ENCODE data around the gene TJAP1.
"Not testable (repeated sequence)": the region's sequence is repeated elsewhere in the genome, so short reads cannot be mapped to it uniquely, and the experiment has no call there.

TJAP1 gene

DNA sequence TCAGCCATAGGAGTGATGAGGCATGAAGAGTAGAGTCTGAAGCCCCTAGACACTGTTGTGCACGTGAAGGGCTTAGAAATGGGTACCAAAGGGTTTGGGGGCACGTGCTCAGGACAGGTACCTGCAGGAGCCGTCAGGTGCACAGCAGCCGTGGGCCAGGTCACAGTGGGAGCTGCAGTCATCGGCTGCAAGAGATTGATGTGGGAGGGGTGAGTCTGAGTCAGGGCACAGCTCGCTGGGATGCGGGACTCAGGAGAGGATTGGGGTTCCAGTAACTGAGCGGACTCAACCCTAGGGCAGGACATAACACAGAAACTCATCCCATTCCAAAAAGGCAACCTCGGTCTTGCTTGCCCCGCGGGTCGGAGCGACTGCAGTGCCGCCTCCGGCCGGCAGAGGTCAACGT is 23.1 kb upstream of the TJAP1 start:
- DNase-seq = no peak

DNA sequence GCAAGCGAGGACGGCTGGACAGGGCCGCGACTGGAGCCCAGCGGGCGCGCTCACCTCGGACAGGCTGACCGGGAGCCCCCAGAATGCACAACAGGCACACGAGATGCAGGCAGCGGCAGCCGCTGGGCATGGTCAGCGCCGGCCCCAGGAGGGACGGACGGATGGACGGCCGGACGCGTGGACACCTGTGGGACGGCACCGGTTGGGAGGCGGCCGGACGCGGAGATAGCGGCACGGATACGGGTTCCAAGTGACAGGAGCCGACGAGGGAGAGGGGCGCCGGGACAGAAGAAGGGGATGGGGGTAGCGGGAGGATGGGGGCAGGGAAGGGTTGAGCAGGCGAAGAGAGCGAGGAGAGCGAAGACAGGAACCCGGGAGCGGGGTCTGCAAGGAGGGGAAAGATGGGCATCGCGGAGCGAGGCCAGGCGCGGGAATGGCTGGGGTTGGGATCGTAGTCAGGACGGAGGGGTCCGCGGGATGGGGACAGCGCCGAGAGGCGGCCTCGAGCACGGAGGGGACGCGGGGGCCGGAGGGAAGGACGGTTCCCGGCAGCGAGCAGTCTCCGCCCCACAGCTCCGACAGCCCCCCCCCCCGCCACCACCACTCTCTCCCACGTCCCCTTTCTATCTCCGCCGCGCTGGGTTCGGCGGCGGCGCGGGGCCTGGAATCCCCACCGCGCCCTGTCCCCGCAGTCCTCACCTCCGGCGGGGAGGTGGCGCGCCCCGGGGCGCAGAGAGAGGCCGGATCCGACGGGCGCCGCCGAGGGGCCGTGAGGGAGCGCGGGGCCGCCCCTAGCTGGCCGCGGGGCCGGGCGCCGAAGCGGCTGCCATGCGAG is 22.5 kb upstream of the TJAP1 start:
- peak; percentile 62 for DNase-seq

DNA sequence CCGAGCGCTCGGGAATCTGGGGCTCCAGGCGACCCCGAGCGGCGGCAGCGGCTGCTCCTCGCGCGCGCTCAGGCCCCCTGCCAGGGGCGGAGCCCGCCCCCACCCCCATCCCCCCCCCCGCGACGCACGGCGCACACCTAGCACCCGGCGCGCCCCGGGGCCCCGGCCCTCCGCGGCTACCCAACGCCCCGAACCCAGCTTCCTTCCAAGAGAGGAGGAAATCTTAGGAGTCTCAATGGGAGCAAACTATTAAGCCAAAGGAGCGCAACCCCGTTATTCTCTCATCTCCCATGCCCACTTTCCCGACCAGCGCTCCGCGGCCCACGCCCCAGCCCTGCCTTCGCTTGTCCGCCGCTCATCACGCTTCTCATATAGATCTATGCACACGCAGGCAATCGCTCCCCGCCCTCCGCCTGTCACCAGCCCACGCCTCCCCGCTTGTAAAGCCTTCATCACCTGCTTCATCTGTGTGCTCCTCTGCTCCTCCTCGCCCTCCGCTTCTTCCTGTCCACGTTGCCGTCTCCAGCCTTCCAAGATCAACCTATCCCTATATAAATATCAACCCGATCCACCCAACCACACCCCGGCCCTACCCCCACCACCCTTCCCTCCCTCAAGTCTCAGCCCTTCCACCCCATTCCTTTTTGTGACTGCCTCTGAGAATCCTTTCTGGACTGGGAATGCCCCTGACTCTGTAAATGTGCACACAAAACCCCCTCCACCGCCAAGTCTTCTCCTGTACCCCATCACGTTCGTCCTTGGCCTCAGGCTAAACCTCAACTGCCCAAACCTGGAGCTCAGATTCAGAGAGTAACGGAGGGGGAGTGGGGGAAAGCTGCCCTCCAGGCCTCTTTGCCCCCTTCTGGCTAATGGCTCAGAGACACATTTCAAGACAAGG is 21.6 kb upstream of the TJAP1 start, which contains the start of gene DLK2:
DLK2 (minus strand) TSS at position 18 of the 898 bp plus-strand sequence. CDS start 723 bp downstream, outside the sequence.
- DNase-seq = no peak

DNA sequence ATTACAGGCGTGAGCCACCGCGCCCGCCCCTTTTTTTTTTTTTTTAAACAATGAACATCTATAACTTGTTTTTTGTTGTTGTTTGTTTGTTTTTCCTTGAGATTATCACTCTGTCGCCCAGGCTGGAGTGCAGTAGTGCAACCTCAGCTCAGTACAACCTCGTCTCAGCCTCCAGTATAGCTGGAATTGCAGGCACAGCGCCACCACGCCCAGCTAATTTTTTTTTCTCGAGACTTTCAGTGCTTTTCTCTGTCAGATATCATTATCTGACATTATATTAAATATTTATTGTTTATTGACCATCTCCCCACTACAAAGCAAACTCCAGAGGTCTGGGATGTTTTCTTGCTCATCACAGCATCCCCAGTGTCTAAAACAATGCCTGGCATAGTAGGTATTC is 19.7 kb upstream of the TJAP1 start:
- no peak for DNase-seq

DNA sequence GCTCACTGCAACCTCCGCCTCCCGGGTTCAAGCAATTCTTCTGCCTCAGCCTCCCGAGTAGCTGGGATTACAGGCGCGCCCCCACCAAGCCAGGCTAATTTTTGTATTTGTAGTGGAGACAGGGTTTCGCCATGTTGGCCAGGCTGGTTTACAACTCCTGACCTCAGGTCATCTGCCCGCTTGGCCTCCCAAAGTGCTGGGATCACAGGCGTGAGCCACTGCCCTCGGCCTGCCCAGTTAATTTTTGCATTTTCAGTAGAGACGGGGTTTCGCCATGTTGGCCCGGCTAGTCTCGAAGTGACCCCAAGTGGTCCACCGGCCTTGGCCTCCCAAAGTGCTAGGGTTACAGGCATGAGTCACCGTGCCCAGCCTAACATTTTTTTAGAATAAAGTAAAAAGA is 19.2 kb upstream of the TJAP1 start:
- not testable (repeated sequence) for DNase-seq

DNA sequence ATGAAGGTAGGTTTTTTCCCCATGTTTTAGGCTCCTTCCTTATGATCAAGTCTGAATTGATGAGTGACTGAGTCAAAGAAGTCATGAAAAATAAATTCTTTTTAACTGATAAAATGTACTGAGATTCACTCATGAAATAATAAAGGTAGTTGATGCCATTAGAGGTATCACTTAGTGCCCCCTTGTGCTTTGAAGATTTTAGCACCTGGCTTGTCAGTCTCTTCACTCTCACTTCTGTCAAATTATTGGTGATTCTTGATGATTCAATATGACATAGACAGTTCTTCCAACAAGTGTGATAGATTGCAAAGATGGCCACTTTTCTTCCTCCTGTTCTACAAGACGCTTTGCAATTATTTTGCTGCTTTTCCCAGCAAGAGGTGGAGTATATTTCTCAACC is 17.8 kb upstream of the TJAP1 start:
- DNase-seq = no peak

DNA sequence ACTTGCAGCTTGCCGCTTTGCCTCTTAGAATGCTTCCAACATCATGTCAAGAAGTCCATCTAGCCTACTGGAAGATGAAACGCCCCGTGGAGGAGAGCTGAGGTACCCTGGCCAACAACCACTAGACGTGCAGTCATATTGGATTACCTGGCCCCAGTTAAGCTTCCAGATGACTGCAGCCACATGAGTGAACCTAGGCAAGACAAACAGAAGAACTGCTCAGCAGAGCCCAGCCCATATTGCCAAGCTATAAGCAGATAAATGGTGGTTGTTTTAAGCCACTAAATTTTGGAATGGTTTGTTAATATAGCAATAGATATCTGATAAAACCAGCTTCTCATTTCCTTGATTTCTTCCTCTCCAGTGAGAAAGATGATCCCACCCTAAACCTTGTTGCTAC is 17.3 kb upstream of the TJAP1 start:
- no peak for DNase-seq

DNA sequence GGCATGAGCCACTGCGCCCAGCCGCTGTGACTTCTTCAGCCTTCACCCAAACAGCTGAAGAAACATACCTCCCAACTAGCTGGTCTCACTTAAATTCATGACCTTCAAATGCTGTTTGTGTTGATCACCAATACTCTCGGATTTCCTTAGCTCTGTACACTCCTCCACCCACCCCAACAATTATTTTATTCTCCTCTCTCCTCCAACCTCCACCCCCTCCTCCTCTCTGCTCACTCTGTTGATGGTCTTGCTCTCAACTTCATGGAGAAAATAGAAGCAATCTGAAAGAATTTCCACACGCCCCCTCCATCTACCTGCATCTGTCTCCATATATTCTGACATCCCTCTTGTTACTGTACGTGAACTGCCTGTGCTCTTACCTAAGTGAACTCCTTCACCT is 15.4 kb upstream of the TJAP1 start:
- DNase-seq = no peak

DNA sequence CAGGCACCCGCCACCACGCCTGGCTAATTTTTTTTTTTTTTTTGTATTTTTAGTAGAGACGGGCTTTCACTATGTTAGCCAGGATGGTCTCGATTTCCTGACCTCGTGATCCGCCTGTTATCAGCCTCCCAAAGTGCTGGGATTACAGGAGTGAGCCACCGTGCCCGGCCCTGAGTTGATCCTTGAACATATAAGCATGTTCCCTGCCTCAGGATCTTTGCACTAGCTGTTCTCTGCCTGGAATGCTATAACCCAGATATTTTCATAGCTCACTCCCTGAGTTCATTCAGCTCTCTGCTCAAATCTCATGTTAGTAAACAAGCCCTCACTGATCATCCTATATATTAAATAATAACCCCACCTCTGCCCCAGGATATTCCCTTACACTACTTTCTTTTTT is 13.0 kb upstream of the TJAP1 start:
- no peak for DNase-seq

DNA sequence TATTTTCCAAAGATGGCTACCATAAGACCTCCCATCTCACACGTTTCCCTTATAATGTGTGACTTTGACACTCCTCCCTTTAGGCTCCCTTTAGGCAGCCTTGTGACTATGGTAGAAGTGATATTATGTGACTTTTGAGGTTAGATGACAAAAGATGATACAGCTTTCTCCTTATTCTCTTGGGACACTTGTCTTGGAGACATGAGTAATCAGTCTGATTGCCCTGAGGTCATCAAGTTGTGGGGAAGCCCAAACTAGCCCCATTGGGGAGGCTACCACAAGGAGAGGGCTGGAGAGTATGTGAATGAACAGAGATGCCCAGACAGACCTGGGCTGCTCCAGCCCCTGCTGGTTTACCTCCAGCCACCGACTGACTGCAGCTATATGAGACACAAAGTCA is 11.4 kb upstream of the TJAP1 start:
- DNase-seq = no peak

DNA sequence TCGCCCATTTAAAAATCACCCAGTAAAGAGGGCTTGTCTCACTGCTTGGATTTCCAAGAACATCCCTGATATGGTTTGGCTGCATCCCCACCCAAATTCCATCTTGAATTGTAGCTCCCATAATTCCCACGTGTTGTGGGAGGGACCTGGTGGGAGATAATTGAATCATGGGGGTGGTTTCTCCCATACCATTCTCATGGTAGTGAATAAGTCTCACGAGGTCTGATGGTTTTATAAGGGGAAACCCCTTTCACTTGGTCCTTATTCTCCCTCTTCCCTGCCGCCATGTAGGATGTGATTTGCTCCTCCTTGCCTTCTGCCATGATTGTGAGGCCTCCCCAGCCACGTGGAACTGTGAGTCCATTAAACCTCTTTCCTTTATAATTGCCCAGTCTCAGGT is 10.1 kb upstream of the TJAP1 start:
- DNase-seq = not testable (repeated sequence)

DNA sequence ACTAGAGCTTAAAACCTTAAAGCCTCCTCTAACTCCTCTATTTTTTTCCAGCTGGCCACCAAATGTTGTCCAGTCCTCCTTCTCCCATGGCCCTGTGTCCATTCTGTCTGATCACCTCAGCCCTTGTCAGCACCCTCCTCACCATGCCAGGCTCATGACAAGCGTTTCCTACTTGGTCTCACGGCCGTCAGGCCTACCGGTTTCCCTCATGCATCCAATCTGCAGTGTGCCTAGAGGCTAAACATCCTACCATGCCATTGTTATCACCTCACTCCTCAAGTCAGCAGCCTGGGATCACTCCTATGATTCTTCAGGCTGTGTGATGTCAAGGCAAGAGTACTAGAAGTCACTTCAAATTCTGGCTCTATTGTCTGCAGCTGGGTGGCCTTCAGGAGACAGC is 9.6 kb upstream of the TJAP1 start:
- no peak for DNase-seq

DNA sequence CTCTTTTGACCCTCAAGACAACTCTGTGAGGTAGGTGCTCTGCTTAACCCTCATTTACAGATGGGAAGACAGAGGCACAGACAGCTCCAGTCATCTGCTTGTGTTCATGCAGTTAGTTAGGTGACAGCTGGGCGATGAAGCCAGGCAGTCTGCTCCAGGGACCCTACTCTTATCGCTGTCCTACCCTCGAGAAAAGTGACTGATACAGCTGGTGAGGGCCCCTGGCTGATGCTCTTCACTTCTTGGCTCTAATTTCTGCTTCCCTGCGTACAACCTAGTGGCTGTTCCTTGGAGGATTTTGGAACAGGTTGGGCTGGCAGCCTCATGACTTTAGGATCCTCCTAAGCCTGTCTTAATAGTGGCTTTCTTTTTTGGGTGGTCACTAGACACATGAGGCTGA is 9.1 kb upstream of the TJAP1 start:
- no peak for DNase-seq

DNA sequence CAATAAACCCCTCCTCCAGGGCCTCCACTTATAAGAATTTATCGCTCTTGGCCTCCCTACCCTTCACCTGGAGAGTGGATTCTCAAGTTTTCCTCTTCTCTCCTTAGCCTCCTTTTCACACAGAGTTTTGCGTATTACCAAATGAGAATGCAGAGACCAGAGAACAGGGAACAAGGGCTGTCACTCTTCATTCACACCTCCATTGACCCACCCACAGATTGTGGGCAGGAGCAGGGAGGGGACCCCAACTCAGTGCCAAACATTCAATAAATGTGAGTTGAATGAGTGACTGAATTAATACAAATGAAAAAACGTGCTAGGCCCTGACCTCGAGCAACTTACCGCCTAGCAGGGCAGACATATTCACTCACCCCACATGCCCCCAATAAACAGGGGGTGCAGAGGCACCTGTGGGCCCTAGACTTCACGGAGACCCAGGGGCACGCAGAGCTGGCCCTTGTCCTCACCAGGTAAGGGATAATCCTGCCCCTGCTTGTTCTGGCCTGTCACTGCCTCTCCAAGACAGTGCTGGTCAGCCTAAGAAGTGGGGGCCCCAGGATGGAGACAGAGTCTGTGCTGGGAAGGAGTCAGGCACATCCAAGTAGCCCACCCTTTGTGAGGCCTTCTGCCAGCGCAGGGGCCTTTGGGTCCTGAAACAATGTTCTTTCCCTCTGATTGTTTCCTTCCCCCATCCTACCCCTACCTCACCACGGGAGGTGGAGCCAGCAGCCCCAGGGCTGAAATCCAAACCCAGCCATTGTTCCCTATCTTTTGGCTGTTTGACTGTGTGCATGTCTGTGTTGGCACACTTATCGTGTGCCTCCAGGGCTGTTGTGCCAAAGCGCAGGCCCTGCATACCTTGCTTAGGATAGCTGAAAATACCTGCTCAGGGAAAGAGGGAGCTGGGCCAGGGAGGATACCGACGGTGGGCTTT is 8.4 kb upstream of the TJAP1 start:
- DNase-seq = no peak

DNA sequence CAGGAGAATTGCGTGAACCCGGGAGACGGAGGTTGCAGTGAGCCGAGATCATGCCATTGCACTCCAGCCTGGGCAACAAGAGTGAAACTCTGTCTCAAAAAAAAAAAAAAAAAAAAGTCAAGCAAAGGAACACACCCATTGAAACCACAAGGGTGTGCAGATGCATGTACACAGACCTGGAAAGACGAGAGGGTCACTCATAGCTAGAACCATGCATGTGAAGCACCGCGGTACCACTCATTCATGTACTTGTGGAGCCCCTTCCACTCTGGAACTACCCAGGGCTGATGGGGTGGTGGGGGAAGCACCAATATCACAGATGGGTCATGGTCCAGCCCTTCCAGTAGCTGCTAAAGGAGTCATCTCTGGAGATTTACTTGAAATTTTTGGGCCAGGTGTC is 7.4 kb upstream of the TJAP1 start:
- DNase-seq = no peak

DNA sequence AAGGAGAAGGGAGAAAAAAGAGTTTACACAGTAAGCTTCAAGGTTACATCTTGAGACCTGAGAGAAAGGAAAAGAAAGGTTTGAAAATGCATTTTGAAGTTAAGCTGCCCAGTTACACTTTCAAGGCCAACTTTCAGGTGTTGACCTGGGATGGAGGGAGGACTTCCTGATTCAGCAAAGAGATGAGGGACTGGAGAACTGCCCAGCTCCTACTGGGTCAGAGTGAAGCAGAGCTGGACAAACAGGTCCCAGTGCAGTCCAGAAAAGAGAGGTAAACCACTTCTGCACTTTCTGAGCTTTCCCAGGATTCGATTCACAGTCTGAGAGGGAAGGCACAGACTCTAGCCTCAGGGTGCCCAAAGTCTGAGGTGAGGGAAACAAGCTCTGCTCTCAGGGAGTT is 6.0 kb upstream of the TJAP1 start:
- no peak for DNase-seq

DNA sequence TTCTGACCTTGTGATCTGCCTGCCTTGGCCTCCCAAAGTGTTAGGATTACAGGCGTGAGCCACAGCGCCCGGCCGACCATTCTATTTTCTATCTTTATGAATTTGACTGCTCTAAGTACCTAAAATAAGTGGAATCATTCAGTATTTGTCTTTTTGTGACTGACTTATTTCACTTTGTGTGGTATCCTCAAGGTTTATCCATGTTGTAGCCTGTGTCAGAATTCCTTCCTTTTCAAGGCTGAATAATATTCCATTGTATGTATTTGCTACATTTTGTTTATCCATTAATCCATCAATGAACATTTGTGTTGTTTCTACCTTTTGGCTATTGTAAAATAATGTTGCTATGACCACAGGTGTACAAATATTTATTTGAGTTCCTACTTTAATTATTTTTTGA is 4.9 kb upstream of the TJAP1 start:
- no peak for DNase-seq

DNA sequence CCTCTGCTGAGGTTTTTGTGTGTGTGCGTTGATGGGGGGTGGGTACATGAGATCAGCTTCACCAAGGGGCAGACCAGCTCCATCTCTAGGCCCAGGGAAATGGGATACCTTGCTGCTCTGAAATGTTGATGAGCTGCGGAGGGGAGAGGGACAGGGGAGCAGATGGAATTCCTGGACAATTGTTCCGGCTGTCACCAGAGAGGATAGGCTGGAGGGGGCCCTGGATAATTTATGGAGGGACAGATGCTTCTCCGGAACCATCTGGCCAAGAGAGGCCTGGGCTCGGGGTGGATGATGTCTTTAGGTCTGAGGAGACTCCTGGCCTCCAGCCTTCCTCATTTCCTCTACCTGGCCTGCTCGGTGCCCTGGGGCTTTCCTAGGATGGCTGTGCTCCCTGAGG is 1.9 kb upstream of the TJAP1 start:
- no peak for DNase-seq

DNA sequence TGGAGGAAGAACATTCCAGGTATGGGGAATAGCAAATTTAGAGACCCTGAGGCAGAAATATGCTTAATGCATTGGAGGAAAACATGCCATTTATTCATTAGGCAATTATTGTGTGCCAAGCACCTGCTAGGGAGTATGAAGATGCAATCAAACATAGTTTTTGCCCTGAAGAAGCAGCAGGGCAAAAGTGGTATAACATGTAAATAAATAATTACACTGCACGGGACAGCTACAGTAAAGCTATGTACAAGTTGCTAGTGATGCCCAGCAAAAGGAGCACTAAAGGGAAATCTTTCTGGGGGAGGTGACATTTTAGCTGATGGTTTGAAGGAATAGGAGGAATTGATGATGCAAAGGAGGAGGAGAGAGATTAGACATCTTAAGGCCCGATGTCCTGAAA is 624 bp upstream of the TJAP1 start:
- DNase-seq = no peak

DNA sequence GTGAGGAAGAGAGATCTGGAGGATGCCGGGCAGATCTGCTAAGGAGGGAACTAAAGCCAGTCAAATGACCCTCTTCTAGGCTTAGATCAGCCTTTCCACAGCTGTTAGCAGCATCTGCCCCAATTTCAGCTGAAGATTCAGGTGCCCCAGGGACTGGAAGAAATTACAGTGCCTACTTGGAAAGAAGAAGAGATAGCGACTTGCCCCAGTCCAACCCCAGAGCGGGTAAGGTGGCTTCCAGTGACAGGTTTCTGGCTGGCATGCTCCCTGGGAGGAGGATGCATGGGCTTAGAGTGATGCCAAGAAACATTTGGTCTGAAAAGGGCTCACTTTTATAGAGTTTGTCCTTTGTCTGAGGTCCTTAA is 620 bp downstream of the TJAP1 start:
- no peak for DNase-seq

DNA sequence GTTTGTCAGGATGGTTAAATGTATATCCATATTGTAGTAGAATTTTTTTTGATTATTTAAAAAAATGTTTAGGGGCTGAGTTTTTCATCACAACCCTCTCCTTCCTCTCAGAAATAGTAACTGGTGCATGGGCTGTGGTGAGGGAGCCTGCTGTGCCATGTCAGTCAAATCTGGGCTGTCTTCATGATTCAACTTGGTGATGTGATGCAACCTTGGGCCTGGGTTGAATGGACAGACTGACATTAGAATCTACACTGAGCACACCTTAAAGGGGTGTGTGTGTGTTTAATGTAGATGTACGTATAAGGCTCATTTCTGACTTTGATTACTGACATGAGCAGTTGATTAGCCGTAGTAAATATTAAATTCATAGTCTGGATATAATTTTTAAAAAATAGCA is 3.7 kb downstream of the TJAP1 start:
- no peak for DNase-seq

DNA sequence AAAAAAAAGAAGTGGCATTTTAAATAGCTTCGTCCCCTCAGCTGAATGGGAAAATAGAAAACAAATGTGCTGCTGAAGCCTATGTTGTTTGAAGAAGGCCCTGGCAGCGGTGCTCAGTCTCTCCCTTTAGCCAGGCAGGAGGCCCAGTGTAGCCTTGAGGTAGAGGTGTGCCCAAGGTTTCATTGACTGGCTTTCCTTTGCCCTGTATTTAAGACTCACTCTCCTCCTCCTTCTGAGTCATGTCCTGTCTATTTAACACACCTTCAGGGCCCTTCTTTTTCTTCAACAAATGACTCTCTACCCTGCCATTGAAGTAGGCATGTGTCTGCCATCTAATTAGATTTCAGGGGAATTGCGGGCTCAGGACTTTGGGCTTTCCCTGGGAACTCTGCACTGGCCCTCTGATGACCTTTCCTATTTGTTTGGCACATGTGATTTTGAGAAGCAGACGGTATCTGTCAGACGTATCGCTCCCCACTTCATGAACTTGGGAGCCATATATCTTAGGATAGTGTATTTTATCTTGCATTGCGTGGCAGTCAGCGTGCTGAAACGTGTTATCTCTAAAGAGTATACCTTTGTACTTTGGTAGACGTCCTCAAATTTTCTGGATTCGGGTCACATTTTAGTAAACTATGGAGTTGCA is 4.3 kb downstream of the TJAP1 start:
- DNase-seq = no peak

All from fibroblast of skin of right quadriceps (primary cell).